ENCODE data around the gene PTPRK. TPM values are rescaled to one million over a fixed set of nuclear protein-coding genes. Genes with fewer than 3 reads are reported as not detected.

Gene PTPRK
- polyA plus RNA-seq, 1 experiment, result 37.8 TPM

GRCh38 chr6:128246472-128247260 is 273.7 kb downstream of the PTPRK start:
- DNase-seq (ENCODE audit: low read depth, low spot score), result no peak
- no peaks in the 10 kb centered on the region for H3K27me3 ChIP-seq (ENCODE audit: control insufficient read depth, insufficient read depth, low read length)
- no peak overlapping the region for H3K4me3 ChIP-seq (ENCODE audit: low read depth, low read length)
- ChIA-PET POLR2A (no interaction called here), CTCF (interaction anchor here (0.6 kb wide), 1 partner anchor 426 kb away, joined by 4 read pairs; no protein-coding TSS in a partner anchor)
- H3K9me3 ChIP-seq (ENCODE audit: control insufficient read depth, insufficient read depth, low read length), result no peaks in the 10 kb centered on the region
- TF ChIP-seq CTCF (IDR thresholded peaks at IDR 0.05; ENCODE audit: low read depth, low read length), result no peak
- H3K27ac ChIP-seq (ENCODE audit: low read depth, low read length), result no peak overlapping the region

GRCh38 chr6:128244751-128245405 is 275.5 kb downstream of the PTPRK start:
- Histone ChIP-seq H3K27ac (ENCODE audit: low read depth, low read length) (no peak overlapping the region), H3K27me3 (ENCODE audit: control insufficient read depth, insufficient read depth, low read length) (no peaks in the 10 kb centered on the region), H3K4me3 (ENCODE audit: low read depth, low read length) (no peak overlapping the region), H3K9me3 (ENCODE audit: control insufficient read depth, insufficient read depth, low read length) (no peaks in the 10 kb centered on the region)
- TF ChIP-seq CTCF (IDR thresholded peaks at IDR 0.05; ENCODE audit: low read depth, low read length), result no peak
- CTCF ChIA-PET, result no interaction called here
- POLR2A ChIA-PET, result no interaction called here
- DNase-seq (ENCODE audit: low read depth, low spot score), result no peak

DNA sequence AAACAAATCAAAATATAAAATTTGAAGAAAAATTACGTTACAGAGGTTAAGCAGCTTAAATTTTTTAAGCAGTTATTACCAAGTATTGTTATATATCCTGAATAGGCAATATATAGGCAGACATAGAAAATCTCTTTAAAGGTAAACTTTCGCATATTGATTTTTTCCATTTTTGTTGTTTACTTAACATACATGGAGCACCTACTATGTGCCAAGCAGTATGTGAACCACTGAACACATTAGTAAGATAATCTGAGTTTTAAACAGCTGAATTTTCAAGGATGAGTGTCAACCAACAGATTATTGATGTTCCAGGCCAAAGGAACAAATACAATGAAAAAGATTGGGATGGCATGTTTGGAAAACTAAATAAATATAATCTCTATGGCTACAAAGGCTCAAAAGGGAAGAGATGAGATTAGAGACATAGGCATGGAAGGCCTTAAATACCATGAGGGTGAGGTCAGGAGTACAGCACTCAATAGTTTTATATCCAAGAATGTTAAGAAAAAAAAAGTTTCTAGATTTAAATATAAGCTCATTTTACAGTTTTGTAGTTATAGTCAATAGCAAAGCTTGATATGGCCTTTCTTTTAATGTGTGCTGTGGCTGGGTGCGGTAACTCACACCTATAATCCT is 277.5 kb downstream of the PTPRK start:
- peak; percentile 11 for DNase-seq (ENCODE audit: low read depth, low spot score)
- Histone ChIP-seq H3K27me3 (ENCODE audit: control insufficient read depth, insufficient read depth, low read length) (no peaks in the 10 kb centered on the region), H3K4me3 (ENCODE audit: low read depth, low read length) (no peak overlapping the region), H3K9me3 (ENCODE audit: control insufficient read depth, insufficient read depth, low read length) (no peaks in the 10 kb centered on the region), H3K27ac (ENCODE audit: low read depth, low read length) (no peak overlapping the region)
- ChIA-PET POLR2A (interaction anchor here (0.7 kb wide), 1 partner anchor 387 kb away, joined by 19 read pairs; no protein-coding TSS in a partner anchor), CTCF (interaction anchor here (0.7 kb wide), 1 partner anchor 285 kb away, joined by 5 read pairs; no protein-coding TSS in a partner anchor)
- no peak for TF ChIP-seq CTCF (IDR thresholded peaks at IDR 0.05; ENCODE audit: low read depth, low read length)

DNA sequence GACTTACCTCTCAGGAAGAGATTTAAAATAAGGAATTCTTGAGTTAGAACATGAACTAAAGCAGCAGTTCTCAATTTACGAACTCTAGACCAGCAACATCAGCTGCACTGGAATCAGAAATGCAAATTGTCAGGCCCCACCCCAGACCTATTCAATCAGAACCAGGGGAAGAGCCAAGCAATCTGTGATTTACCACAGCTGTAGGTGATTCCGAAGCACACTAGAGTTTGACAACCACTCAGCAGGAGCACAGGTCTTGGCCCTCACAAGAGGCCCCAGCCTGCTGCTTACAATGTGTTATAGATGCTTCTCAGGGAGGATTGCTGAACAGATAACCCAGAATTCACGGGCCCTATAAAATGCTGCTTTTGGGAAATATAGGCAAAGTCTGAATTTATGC is 279.2 kb downstream of the PTPRK start:
- ChIA-PET POLR2A (no interaction called here), CTCF (no interaction called here)
- DNase-seq (ENCODE audit: low read depth, low spot score), result no peak

More for the DNA sequence above, 279.2 kb downstream of the PTPRK start:
- Histone ChIP-seq H3K27ac (ENCODE audit: low read depth, low read length) (no peak overlapping the region), H3K4me3 (ENCODE audit: low read depth, low read length) (no peak overlapping the region), H3K27me3 (ENCODE audit: control insufficient read depth, insufficient read depth, low read length) (no peaks in the 10 kb centered on the region), H3K9me3 (ENCODE audit: control insufficient read depth, insufficient read depth, low read length) (no peaks in the 10 kb centered on the region)
- TF ChIP-seq CTCF (IDR thresholded peaks at IDR 0.05; ENCODE audit: low read depth, low read length), result no peak
